Ovary (tissue), 9 donors: ENCODE data around the gene MYL11. TPM values are rescaled to one million over a fixed set of nuclear protein-coding genes. Genes with fewer than 3 reads are reported as not detected.

Experiments used
- DNase-seq, 5 donors: peaks; one replicate each; pipeline ENCODE4 v3.0.0-alpha.2; 2019 to 2020
- H3K27ac ChIP-seq, 2 donors: fragments of 200-600 bp; one replicate each; pipeline versions ENCODE4 v1.5.1 to v1.8.0; 2019 to 2022
- H3K27me3 ChIP-seq: fragments of 200-600 bp; one replicate; pipeline ENCODE4 v1.8.0; 2022
- H3K36me3 ChIP-seq: fragments of 200-600 bp; sonication (generic); one replicate; pipeline ENCODE4 v1.5.1; 2019
- H3K4me1 ChIP-seq: one replicate; pipeline ENCODE4 v1.8.1; 2013; ENCODE audit warnings: mild to moderate bottlenecking, moderate library complexity; ENCODE audit not compliant: insufficient read depth
- H3K4me3 ChIP-seq: fragments of 200-600 bp; sonication (generic); one replicate; pipeline ENCODE4 v1.5.1; 2017
- H3K9me3 ChIP-seq, 2 donors: fragments of 200-600 bp in 1 of 2; sonication (generic) in 1 of 2; one replicate each; pipeline versions ENCODE4 v1.5.1 to v1.8.1; 2013 to 2019; ENCODE audit warnings: mild to moderate bottlenecking in 1 of 2, moderate library complexity in 1 of 2
- EP300 ChIP-seq: sonication (generic); formaldehyde crosslinking; IDR thresholded peaks from one replicate; pipeline ENCODE4 v1.6.1; 2017; ENCODE audit warnings: antibody characterized with exemption
- POLR2A ChIP-seq: fragments of 450-650 bp; IDR thresholded peaks from one replicate; pipeline ENCODE4 v1.6.1; 2017; ENCODE audit warnings: antibody characterized with exemption, mild to moderate bottlenecking, moderate library complexity
- WGBS, 3 donors: extraction: QIAGEN DNeasy Blood & Tissue Kit in 1 of 3; methylation state at CpG; one replicate each; pipeline versions ENCODE4 v1.1.5 to v1.1.7; 2013 to 2017; 5-methylcytosine and 5-hydroxymethylcytosine counted together
- intact Hi-C, 4 donors: fragments of 100-400 bp; cut with DNase I; formaldehyde crosslinking; loops; one replicate each; pipeline versions ENCODE4 v1.11.0 to v1.15.1; 2022 to 2023
- polyA plus RNA-seq, 2 donors: library from polyadenylated mRNA; stranded (reverse); fragments of 200-250 nt in 1 of 2; fragments of 350-450 nt in 1 of 2; fragmentation: Illumina TruSeq in 1 of 2; extraction: RNeasy Lipid Tissue Mini Kit (QIAGEN cat#74804) in 1 of 2; gene quantifications; one replicate each; pipeline ENCODE4 v1.2.3, GENCODE V29; 2013 to 2014
- small RNA-seq: library from RNA; depleted of rRNA; stranded (forward); fragments of <200 nt; gene quantifications from one replicate; pipeline ENCODE3, GENCODE V24; 2016
- total RNA-seq, 7 donors: library from RNA; depleted of rRNA in 2 of 7; stranded (reverse); fragments of >200 nt in 2 of 7; fragmentation: NEBNext Ultra II Directional in 3 of 7; extraction: Animal tissue kit (Norgen Biotek cat#: 25700) in 3 of 7; gene quantifications; one replicate each; pipeline versions ENCODE4 v1.1.0 to v1.2.4, GENCODE V29; 2016 to 2023
- TF ChIP-seq, protein P1 (sequence below), 3 donors: fragments of 450-650 bp in 2 of 3; fragments of 200-600 bp in 1 of 3; IDR thresholded peaks; one replicate each; pipeline versions ENCODE4 v1.5.1 to v1.8.0; 2016 to 2022; ENCODE audit warnings: antibody characterized with exemption in 3 of 3, mild to moderate bottlenecking in 1 of 3
- donor health status: DM: no; HTN: no; CAD: no; lungs with moderate emphysema.
- donor health status: DM: no; HTN: no; CAD: no.
- donor health status: Bipolar disorder and iron deficiency.
- donor health status: DM: yes; HTN: yes; CAD: no.
- donor health status: DM: no; HTN: no; CAD: no.
- donor health status: DM: yes; HTN: yes; CAD: no.

The MYL11 gene
- total and polyA plus RNA-seq, 9 donors = 0.38 to 1.4 (median 1.2) TPM; not detected in 5

DNA sequence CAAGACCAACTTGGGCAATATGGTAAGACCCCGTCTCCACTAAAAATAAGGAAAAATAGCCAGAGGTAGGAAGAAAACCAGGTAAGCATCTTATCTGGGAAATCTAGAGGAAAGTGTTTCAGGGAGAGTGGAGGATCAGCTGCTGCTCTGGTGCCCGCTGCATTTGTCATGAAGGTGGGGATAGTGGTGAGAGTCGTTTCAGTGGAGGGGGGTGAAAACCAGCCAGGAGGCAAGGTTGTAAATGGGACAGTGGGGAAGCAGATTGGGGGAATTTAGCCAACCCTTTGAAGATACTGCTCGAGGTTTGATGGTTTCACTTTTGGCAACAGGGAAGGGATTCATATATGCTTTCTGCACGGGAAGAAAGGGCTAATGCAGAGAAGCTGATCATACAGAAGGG lies 46.4 kb downstream of the MYL11 start:
- intact Hi-C loops = loop anchor here in 2 of 4 donors (10.0 kb wide), 2 partner anchors 134 to 204 kb away; partner anchors contain the start of gene ZNF764 (in 1 of the 2)
- H3K36me3 ChIP-seq = no peaks in the 10 kb centered on the region
- TF ChIP-seq, protein P1, sequence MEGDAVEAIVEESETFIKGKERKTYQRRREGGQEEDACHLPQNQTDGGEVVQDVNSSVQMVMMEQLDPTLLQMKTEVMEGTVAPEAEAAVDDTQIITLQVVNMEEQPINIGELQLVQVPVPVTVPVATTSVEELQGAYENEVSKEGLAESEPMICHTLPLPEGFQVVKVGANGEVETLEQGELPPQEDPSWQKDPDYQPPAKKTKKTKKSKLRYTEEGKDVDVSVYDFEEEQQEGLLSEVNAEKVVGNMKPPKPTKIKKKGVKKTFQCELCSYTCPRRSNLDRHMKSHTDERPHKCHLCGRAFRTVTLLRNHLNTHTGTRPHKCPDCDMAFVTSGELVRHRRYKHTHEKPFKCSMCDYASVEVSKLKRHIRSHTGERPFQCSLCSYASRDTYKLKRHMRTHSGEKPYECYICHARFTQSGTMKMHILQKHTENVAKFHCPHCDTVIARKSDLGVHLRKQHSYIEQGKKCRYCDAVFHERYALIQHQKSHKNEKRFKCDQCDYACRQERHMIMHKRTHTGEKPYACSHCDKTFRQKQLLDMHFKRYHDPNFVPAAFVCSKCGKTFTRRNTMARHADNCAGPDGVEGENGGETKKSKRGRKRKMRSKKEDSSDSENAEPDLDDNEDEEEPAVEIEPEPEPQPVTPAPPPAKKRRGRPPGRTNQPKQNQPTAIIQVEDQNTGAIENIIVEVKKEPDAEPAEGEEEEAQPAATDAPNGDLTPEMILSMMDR (IDR thresholded peaks at IDR 0.05) = no peak
- TF ChIP-seq POLR2A (no peak), EP300 (no peak)
- H3K9me3 ChIP-seq = no peaks in the 10 kb centered on the region
- WGBS, 3 donors = 60 to 70% (median 63%) methylated on average over 5 of the region's 5 CpGs
- H3K27ac ChIP-seq = no peak overlapping the region
- no peak overlapping the region for H3K4me3 ChIP-seq
- peaks cover 5% of the 10 kb centered on the region for H3K4me1 ChIP-seq
- no peak for DNase-seq
- H3K27me3 ChIP-seq = no peaks in the 10 kb centered on the region

Small RNA genes within 50 kb of the gene (small RNA-seq; reads per million reads assigned to genes)
- 0.30 reads per million for gene RF00406

Other genes starting within 250 kb of the MYL11 start
- gene CORO1A, start 191.2 kb upstream of the MYL11 start, total RNA-seq = 10 to 100 TPM in 4 of 7 donors, 1 to 10 TPM in 3; 6.7 to 33.3 (median 14.1) TPM
- 10 to 100 TPM in 1 of 2 donors, 1 to 10 TPM in 1; 1.6 to 12.2 TPM for gene CORO1A, start 191.2 kb upstream of the MYL11 start, polyA plus RNA-seq
- gene BOLA2B, start 181.1 kb upstream of the MYL11 start, total RNA-seq = 100 to 1,000 TPM in 1 of 7 donors, 10 to 100 TPM in 6; 21.3 to 106 (median 40.1) TPM
- gene BOLA2B, start 181.1 kb upstream of the MYL11 start, polyA plus RNA-seq = 10 to 100 TPM; 10.0 to 43.9 TPM
- 10 to 100 TPM in 6 of 7 donors, 1 to 10 TPM in 1; 9.3 to 60.9 (median 33.9) TPM for gene SLX1A, start 180.9 kb upstream of the MYL11 start, total RNA-seq
- 10 to 100 TPM in 1 of 2 donors, 1 to 10 TPM in 1; 3.5 to 12.5 TPM for gene SLX1A, start 180.9 kb upstream of the MYL11 start, polyA plus RNA-seq
- 10 to 100 TPM in 4 of 7 donors, 1 to 10 TPM in 3; 4.1 to 12.5 (median 10.5) TPM for gene SULT1A3, start 175.5 kb upstream of the MYL11 start, total RNA-seq
- gene SULT1A3, start 175.5 kb upstream of the MYL11 start, polyA plus RNA-seq = 10 to 100 TPM in 1 of 2 donors, 1 to 10 TPM in 1; 9.9 to 10.0 TPM
- 10 to 100 TPM in 3 of 7 donors, 1 to 10 TPM in 4; 1.3 to 23.7 (median 7.4) TPM for gene NPIPB13, start 126.3 kb upstream of the MYL11 start, total RNA-seq
- gene NPIPB13, start 126.3 kb upstream of the MYL11 start, polyA plus RNA-seq = 1 to 10 TPM; 3.2 to 4.5 TPM
- gene CD2BP2, start 19.5 kb upstream of the MYL11 start, total RNA-seq = 10 to 100 TPM; 29.2 to 68.3 (median 64.7) TPM
- gene CD2BP2, start 19.5 kb upstream of the MYL11 start, polyA plus RNA-seq = 10 to 100 TPM; 44.1 to 81.7 TPM
- 10 to 100 TPM; 18.4 to 46.9 (median 38.0) TPM for gene TBC1D10B, start 4.3 kb upstream of the MYL11 start, total RNA-seq
- 10 to 100 TPM; 24.7 to 29.7 TPM for gene TBC1D10B, start 4.3 kb upstream of the MYL11 start, polyA plus RNA-seq
- 1 to 10 TPM in 6 of 7 donors, under 1 TPM in 1; 0.46 to 8.2 (median 4.4) TPM for gene SEPTIN1, start 7.8 kb downstream of the MYL11 start, total RNA-seq
- gene SEPTIN1, start 7.8 kb downstream of the MYL11 start, polyA plus RNA-seq = 1 to 10 TPM; 1.9 to 3.2 TPM
- gene ZNF48, start 20.6 kb downstream of the MYL11 start, total RNA-seq = 1 to 10 TPM; 6.2 to 9.8 (median 6.7) TPM
- gene ZNF48, start 20.6 kb downstream of the MYL11 start, polyA plus RNA-seq = 1 to 10 TPM; 2.7 to 4.8 TPM
- gene ZNF771, start 32.8 kb downstream of the MYL11 start, total RNA-seq = 10 to 100 TPM; 12.4 to 33.3 (median 18.7) TPM
- 10 to 100 TPM in 1 of 2 donors, 1 to 10 TPM in 1; 4.1 to 12.8 TPM for gene ZNF771, start 32.8 kb downstream of the MYL11 start, polyA plus RNA-seq
- 10 to 100 TPM; 13.2 to 34.4 (median 22.9) TPM for gene DCTPP1, start 55.2 kb downstream of the MYL11 start, total RNA-seq
- gene DCTPP1, start 55.2 kb downstream of the MYL11 start, polyA plus RNA-seq = 10 to 100 TPM; 16.3 to 20.3 TPM
- 10 to 100 TPM; 13.1 to 38.9 (median 25.6) TPM for gene SEPHS2, start 71.1 kb downstream of the MYL11 start, total RNA-seq
- gene SEPHS2, start 71.1 kb downstream of the MYL11 start, polyA plus RNA-seq = 10 to 100 TPM; 19.3 to 37.1 TPM
- 1 to 10 TPM in 6 of 7 donors, under 1 TPM in 1; 0.95 to 2.9 (median 2.0) TPM for gene ITGAL, start 97.9 kb downstream of the MYL11 start, total RNA-seq
- 10 to 100 TPM in 1 of 2 donors, under 1 TPM in 1; 0.90 to 13.1 TPM for gene ITGAL, start 97.9 kb downstream of the MYL11 start, polyA plus RNA-seq
- 10 to 100 TPM; 20.5 to 43.2 (median 38.6) TPM for gene ZNF768, start 151.8 kb downstream of the MYL11 start, total RNA-seq
- 10 to 100 TPM; 12.4 to 40.6 TPM for gene ZNF768, start 151.8 kb downstream of the MYL11 start, polyA plus RNA-seq
- gene ZNF747, start 160.1 kb downstream of the MYL11 start, total RNA-seq = 10 to 100 TPM; 11.9 to 19.2 (median 12.9) TPM
- 10 to 100 TPM in 1 of 2 donors, 1 to 10 TPM in 1; 8.4 to 11.4 TPM for gene ZNF747, start 160.1 kb downstream of the MYL11 start, polyA plus RNA-seq
- 10 to 100 TPM in 5 of 7 donors, 1 to 10 TPM in 2; 6.8 to 14.5 (median 13.2) TPM for gene ZNF764, start 183.6 kb downstream of the MYL11 start, total RNA-seq
- gene ZNF764, start 183.6 kb downstream of the MYL11 start, polyA plus RNA-seq = 1 to 10 TPM; 4.3 to 9.6 TPM
- 10 to 100 TPM; 10.4 to 31.2 (median 15.4) TPM for gene ZNF688, start 196.9 kb downstream of the MYL11 start, total RNA-seq
- 10 to 100 TPM; 10.3 to 16.1 TPM for gene ZNF688, start 196.9 kb downstream of the MYL11 start, polyA plus RNA-seq
- gene ZNF785, start 210.9 kb downstream of the MYL11 start, total RNA-seq = 10 to 100 TPM in 5 of 7 donors, 1 to 10 TPM in 2; 7.0 to 29.4 (median 22.2) TPM
- gene ZNF785, start 210.9 kb downstream of the MYL11 start, polyA plus RNA-seq = 10 to 100 TPM; 11.7 to 14.8 TPM
- gene ZNF689, start 235.6 kb downstream of the MYL11 start, total RNA-seq = 10 to 100 TPM in 5 of 7 donors, 1 to 10 TPM in 2; 6.2 to 13.2 (median 11.6) TPM
- gene ZNF689, start 235.6 kb downstream of the MYL11 start, polyA plus RNA-seq = 1 to 10 TPM; 6.9 to 8.8 TPM